Measurements from ENCODE around the gene C12orf76.
"Not testable (repeated sequence)": the region's sequence is repeated elsewhere in the genome, so short reads cannot be mapped to it uniquely, and the experiment has no call there.

C12orf76 gene

DNA sequence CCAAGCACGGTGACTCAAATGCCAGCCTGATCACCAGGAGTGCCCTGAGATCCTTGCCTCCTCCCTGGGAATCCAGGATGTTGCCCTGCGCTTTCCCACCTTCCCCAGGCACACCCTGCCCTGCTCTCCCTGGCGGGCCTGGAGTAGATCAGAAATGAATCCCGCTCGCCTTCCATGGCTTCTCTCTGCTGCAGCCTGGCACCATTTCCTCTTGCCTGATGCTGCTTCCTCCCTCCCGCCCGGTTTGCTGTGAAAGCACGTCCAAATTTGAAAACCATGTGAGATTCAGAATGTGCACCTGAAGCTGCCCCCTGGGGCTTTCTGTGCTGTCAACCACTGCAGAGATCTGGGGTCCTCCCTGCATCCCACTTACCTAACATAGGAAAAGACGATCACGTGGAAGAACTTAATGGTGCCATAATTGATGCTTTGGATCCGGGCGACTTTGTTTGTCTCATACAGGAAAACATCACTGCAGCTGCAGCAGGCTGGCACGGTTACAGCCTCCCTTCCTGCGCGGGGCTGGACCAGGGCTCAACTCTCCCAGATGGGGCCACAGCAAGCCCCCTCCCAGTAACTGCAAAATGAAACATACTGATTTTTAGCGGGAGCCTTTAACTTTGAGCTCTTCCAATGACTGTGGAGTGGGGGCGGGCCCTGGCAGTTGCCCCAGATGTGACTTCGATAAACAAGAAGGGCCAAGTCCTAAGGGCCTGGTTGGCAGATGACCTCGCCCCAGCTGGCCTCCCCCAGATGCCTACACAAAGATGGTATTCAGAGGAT, 24.9 kb upstream of the C12orf76 start:
- Histone ChIP-seq H2AFZ (ENCODE audit: low read length) (peak overlapping the region; percentile 45), H3K36me3 (replicated peaks; ENCODE audit: insufficient read depth, low read length) (no peaks in the 10 kb centered on the region)
- peak; percentile 10 for DNase-seq

DNA sequence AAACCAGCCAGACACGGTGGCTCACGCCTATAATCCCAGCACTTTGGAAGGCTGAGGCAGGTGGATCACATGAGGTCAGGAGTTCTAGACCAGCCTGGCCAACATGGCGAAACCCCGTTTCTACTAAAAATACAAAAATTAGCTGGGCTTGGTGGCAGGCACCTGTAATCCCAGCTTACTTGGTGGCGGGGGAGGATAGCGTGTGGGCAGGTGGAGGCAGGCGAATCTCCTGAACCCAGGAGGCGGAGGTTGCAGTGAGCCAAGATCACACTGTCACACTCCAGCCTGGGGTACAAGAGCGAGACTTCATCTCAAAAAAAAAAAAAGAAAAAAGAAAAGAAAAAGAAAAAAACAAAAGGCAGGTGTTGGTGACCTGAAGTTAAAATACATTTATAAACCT, 24.3 kb upstream of the C12orf76 start:
- Histone ChIP-seq H3K4me2 (ENCODE audit: low read depth, low read length) (peak overlapping the region; percentile 47; the same call in 1 of the 2 replicates), H2AFZ (ENCODE audit: low read length) (peak overlapping the region; percentile 45), H3K9ac (ENCODE audit: low read length) (peak overlapping the region; percentile 44; the same call in 1 of the 2 replicates), H3K4me3 (ENCODE audit: low read length) (peak overlapping the region; percentile 60; the same call in 1 of the 2 replicates)
- H3K9me3 ChIP-seq (replicated peaks; ENCODE audit: insufficient read depth, low read length); DNase-seq; H3K27me3 ChIP-seq (replicated peaks; ENCODE audit: insufficient read depth, low read length); H3K27ac ChIP-seq (ENCODE audit: low read length); H3K79me2 ChIP-seq (ENCODE audit: low read length); H3K36me3 ChIP-seq (replicated peaks; ENCODE audit: insufficient read depth, low read length); H3K4me1 ChIP-seq (ENCODE audit: low read length); H4K20me1 ChIP-seq (ENCODE audit: insufficient read depth, low read length); H3F3A ChIP-seq (ENCODE audit: insufficient read depth, low read length); H3K9me2 ChIP-seq (replicated peaks; ENCODE audit: insufficient read depth, low read length): not testable (repeated sequence)

More for the DNA sequence above, 24.9 kb upstream of the C12orf76 start:
- Histone ChIP-seq H3K4me3 (ENCODE audit: low read length) (peak overlapping the region; percentile 60), H3K27me3 (replicated peaks; ENCODE audit: insufficient read depth, low read length) (no peaks in the 10 kb centered on the region), H4K20me1 (ENCODE audit: insufficient read depth, low read length) (no peaks in the 10 kb centered on the region), H3K9ac (ENCODE audit: low read length) (peak overlapping the region; percentile 44; the same call in 1 of the 2 replicates), H3K4me2 (ENCODE audit: low read depth, low read length) (peak overlapping the region; percentile 47), H3K79me2 (ENCODE audit: low read length) (no peaks in the 10 kb centered on the region), H3K27ac (ENCODE audit: low read length) (peak overlapping the region; percentile 22; the same call in 1 of the 2 replicates), H3K9me3 (replicated peaks; ENCODE audit: insufficient read depth, low read length) (no peaks in the 10 kb centered on the region), H3K9me2 (replicated peaks; ENCODE audit: insufficient read depth, low read length) (no peaks in the 10 kb centered on the region), H3K4me1 (ENCODE audit: low read length) (no peaks in the 10 kb centered on the region), H3F3A (ENCODE audit: insufficient read depth, low read length) (no peaks in the 10 kb centered on the region)
- TF ChIP-seq EZH2phosphoT487 (IDR thresholded peaks at IDR 0.05; ENCODE audit: low read length) (no peak), EZH2 (optimal IDR thresholded peaks at IDR 0.05; ENCODE audit: low read depth, low read length) (no peak), CTCF (IDR thresholded peaks at IDR 0.05; ENCODE audit: low read length) (no peak)

DNA sequence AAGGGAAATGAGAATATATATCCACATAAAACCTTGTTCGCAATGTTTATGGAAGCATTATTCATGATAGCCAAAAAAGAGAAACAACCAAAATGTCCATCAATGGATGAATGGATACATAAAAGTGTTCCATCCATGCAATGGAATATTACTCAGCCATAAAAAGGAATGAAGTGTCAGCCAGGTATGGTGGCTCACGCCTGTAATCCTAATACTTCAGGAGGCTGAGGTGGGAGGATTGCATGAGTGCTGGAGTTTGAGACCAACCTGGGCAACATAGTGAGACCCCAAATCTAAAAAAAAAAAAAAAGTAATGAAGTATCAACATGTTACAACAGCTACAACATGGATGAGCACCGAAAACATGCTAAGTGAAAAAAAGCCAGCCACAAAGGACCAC, 23.6 kb upstream of the C12orf76 start:
- no peak overlapping the region for H3K27ac ChIP-seq (ENCODE audit: low read length)
- H3K4me1 ChIP-seq (ENCODE audit: low read length) = no peaks in the 10 kb centered on the region
- H3K27me3 ChIP-seq (replicated peaks; ENCODE audit: insufficient read depth, low read length) = no peaks in the 10 kb centered on the region
- no peak for TF ChIP-seq EZH2phosphoT487 (IDR thresholded peaks at IDR 0.05; ENCODE audit: low read length)
- no peak for TF ChIP-seq EZH2 (optimal IDR thresholded peaks at IDR 0.05; ENCODE audit: low read depth, low read length)
- no peaks in the 10 kb centered on the region for H3K79me2 ChIP-seq (ENCODE audit: low read length)
- H4K20me1 ChIP-seq (ENCODE audit: insufficient read depth, low read length) = no peaks in the 10 kb centered on the region
- H3K36me3 ChIP-seq (replicated peaks; ENCODE audit: insufficient read depth, low read length) = no peaks in the 10 kb centered on the region
- H2AFZ ChIP-seq (ENCODE audit: low read length) = no peak overlapping the region
- no peak overlapping the region for H3K4me2 ChIP-seq (ENCODE audit: low read depth, low read length)
- H3K9me3 ChIP-seq (replicated peaks; ENCODE audit: insufficient read depth, low read length) = no peaks in the 10 kb centered on the region
- DNase-seq = no peak
- no peak overlapping the region for H3K9ac ChIP-seq (ENCODE audit: low read length)
- no peak overlapping the region for H3K4me3 ChIP-seq (ENCODE audit: low read length)
- H3K9me2 ChIP-seq (replicated peaks; ENCODE audit: insufficient read depth, low read length) = no peaks in the 10 kb centered on the region
- no peaks in the 10 kb centered on the region for H3F3A ChIP-seq (ENCODE audit: insufficient read depth, low read length)

GRCh38 chr12:110071504-110071903, 23.2 kb upstream of the C12orf76 start:
- Histone ChIP-seq H3K36me3 (replicated peaks; ENCODE audit: insufficient read depth, low read length) (no peaks in the 10 kb centered on the region), H3K4me3 (ENCODE audit: low read length) (no peak overlapping the region), H3K4me1 (ENCODE audit: low read length) (no peaks in the 10 kb centered on the region), H3K27ac (ENCODE audit: low read length) (no peak overlapping the region), H3K9ac (ENCODE audit: low read length) (no peak overlapping the region), H3K4me2 (ENCODE audit: low read depth, low read length) (no peak overlapping the region), H3K27me3 (replicated peaks; ENCODE audit: insufficient read depth, low read length) (no peaks in the 10 kb centered on the region), H2AFZ (ENCODE audit: low read length) (no peak overlapping the region), H3K9me2 (replicated peaks; ENCODE audit: insufficient read depth, low read length) (no peaks in the 10 kb centered on the region), H4K20me1 (ENCODE audit: insufficient read depth, low read length) (no peaks in the 10 kb centered on the region), H3F3A (ENCODE audit: insufficient read depth, low read length) (no peaks in the 10 kb centered on the region), H3K9me3 (replicated peaks; ENCODE audit: insufficient read depth, low read length) (no peaks in the 10 kb centered on the region), H3K79me2 (ENCODE audit: low read length) (no peaks in the 10 kb centered on the region)
- TF ChIP-seq EZH2phosphoT487 (IDR thresholded peaks at IDR 0.05; ENCODE audit: low read length) (no peak), CTCF (IDR thresholded peaks at IDR 0.05; ENCODE audit: low read length) (no peak), EZH2 (optimal IDR thresholded peaks at IDR 0.05; ENCODE audit: low read depth, low read length) (no peak)
- no peak for DNase-seq
